ENCODE measurements around the gene CHI3L2.
A peak's percentile ranks its signal among the peaks of the same experiment; 100 is the strongest.

Gene CHI3L2

GRCh38 chr1:111227434-111227833 lies at the start of gene CHI3L2:
Gene CHI3L2, plus strand, starts transcription at chr1:111227713. Its CDS starts 17 bp downstream, at chr1:111227730.
- DNase-seq = peak; percentile 82

- no peak for DNase-seq
Measured at GRCh38 chr1:111179968-111180533, 47.5 kb upstream of the CHI3L2 start.

- no peak for DNase-seq
Measured at GRCh38 chr1:111182052-111182451, 45.5 kb upstream of the CHI3L2 start.

- DNase-seq = no peak
Measured at GRCh38 chr1:111183308-111184069, 44.0 kb upstream of the CHI3L2 start.

GRCh38 chr1:111184663-111185062 lies 42.9 kb upstream of the CHI3L2 start:
- peak; percentile 62 for DNase-seq

- DNase-seq = peak; percentile 90
Measured at GRCh38 chr1:111190931-111191451, 36.5 kb upstream of the CHI3L2 start.

GRCh38 chr1:111191496-111191895 lies 36.0 kb upstream of the CHI3L2 start:
- no peak for DNase-seq

- DNase-seq = no peak
Measured at GRCh38 chr1:111192074-111192473, 35.4 kb upstream of the CHI3L2 start.

- DNase-seq = peak; percentile 91
Measured at GRCh38 chr1:111192658-111193519, 34.6 kb upstream of the CHI3L2 start.

- no peak for DNase-seq
Measured at GRCh38 chr1:111193712-111194480, 33.6 kb upstream of the CHI3L2 start.

GRCh38 chr1:111195002-111195684 lies 32.4 kb upstream of the CHI3L2 start:
- no peak for DNase-seq

GRCh38 chr1:111196213-111196612 lies 31.3 kb upstream of the CHI3L2 start:
- DNase-seq = no peak

GRCh38 chr1:111197598-111198284 lies 29.8 kb upstream of the CHI3L2 start:
- peak; percentile 70 for DNase-seq

- DNase-seq = no peak
Measured at GRCh38 chr1:111198836-111199235, 28.7 kb upstream of the CHI3L2 start.

GRCh38 chr1:111199329-111199728 lies 28.2 kb upstream of the CHI3L2 start:
- no peak for DNase-seq

GRCh38 chr1:111199881-111200801 lies 27.4 kb upstream of the CHI3L2 start, which contains the start of gene DENND2D:
Gene DENND2D, minus strand, starts transcription at chr1:111200646. Its CDS starts 187 bp downstream, at chr1:111200459.
- peak; percentile 97 for DNase-seq

GRCh38 chr1:111200802-111201161 lies 26.7 kb upstream of the CHI3L2 start:
- DNase-seq = no peak

GRCh38 chr1:111201275-111202090 lies 26.0 kb upstream of the CHI3L2 start:
- DNase-seq = no peak

GRCh38 chr1:111202366-111202706 lies 25.2 kb upstream of the CHI3L2 start:
- DNase-seq = no peak

Data from suppressor macrophage treated with lipopolysaccharide for 4 hours (primary cell).